GM12892 (cell line): ENCODE measurements around the gene OAF.

Source experiments
- POLR2A ChIP-seq: IDR thresholded peaks from 2 replicates; pipeline ENCODE4 v1.6.1; 2011; ENCODE audit warnings: low read depth, low read length, control low read depth
- POLR2AphosphoS5 ChIP-seq: IDR thresholded peaks from 2 replicates; pipeline ENCODE4 v1.6.1; 2011; ENCODE audit warnings: low read depth, low read length, control low read depth
- TAF1 ChIP-seq: IDR thresholded peaks from 2 replicates; pipeline ENCODE4 v1.6.1; 2011; ENCODE audit warnings: low read depth, mild to moderate bottlenecking, control low read depth, low read length, borderline replicate concordance

DNA sequence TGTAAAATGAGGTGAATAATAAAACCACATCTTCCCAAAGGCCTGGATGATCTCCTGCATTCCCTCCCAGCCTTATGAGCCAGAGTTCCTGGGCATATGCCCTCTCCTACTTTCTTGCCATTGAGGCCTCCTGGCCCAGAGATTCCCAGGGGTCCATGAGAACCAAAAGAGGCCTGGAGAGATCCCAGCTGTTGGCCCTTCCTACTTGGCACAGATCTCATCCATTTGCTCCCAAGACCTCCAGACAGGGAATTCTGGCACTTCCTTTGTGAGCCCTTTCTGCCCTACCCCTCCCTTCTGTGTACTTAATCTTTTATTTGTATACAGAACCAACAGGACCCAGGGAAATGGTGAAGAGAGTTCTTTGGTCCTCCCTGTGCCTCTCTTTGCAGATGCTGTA is 50.5 kb downstream of the OAF start:
- TF ChIP-seq POLR2AphosphoS5 (no peak), TAF1 (no peak), POLR2A (no peak)
